Measurements from ENCODE around the gene PRND. TPM values are rescaled to one million over a fixed set of nuclear protein-coding genes. Genes with fewer than 3 reads are reported as not detected.

Gene PRND
- total and polyA plus RNA-seq, 10 of the 15 experiments (the other 5 are each of a cell fraction or from before 2014, with no cell fraction given) = not detected

GRCh38 chr20:4766631-4767030, 44.9 kb downstream of the PRND start:
- Histone ChIP-seq H3K27ac (ENCODE audit: control insufficient read depth, insufficient read depth) (no peak overlapping the region), H4K20me1 (ENCODE audit: control insufficient read depth, insufficient read depth) (no peaks in the 10 kb centered on the region), H3K79me2 (ENCODE audit: control insufficient read depth, insufficient read depth, low read length) (no peaks in the 10 kb centered on the region), H3K27me3 (replicated peaks in 1 of 2; ENCODE audit: control insufficient read depth in 2 of 2, insufficient read depth in 2 of 2, low read length in 1 of 2) (no peaks in the 10 kb centered on the region), H3K9ac (ENCODE audit: control insufficient read depth, insufficient read depth, low read length) (no peak overlapping the region), H3K9me3 (replicated peaks; ENCODE audit: control insufficient read depth, insufficient read depth, low read length) (peaks cover 7% of the 10 kb centered on the region), H3K4me2 (ENCODE audit: control insufficient read depth, insufficient read depth) (no peak overlapping the region), H2AFZ (ENCODE audit: control insufficient read depth, low read depth, low read length) (no peak overlapping the region), H3K4me3 (no peak overlapping the region), H3K36me3 (ENCODE audit: control insufficient read depth in 2 of 2, insufficient read depth in 2 of 2, low read length in 1 of 2) (no peaks in the 10 kb centered on the region), H3K4me1 (ENCODE audit: control insufficient read depth, insufficient read depth, low read length) (no peaks in the 10 kb centered on the region)
- WGBS (ENCODE audit: insufficient coverage, insufficient replicate concordance, low lambda C conversion rate, missing lambda C conversion rate) = 0% methylated on average over 2 of the region's 2 CpGs
- RAD21 ChIA-PET (ENCODE audit: unreplicated experiment) = interaction anchor here (0.7 to 1.1 kb wide), 2 partner anchors 189 to 200 kb away, joined by 3 read pairs; no protein-coding TSS in a partner anchor
- POLR2A ChIA-PET = no interaction called here
- peak; percentile 22; the same call in 1 of the 2 replicates for TF ChIP-seq EED (IDR thresholded peaks at IDR 0.05; ENCODE audit: low read depth)
- TF ChIP-seq TARDBP (IDR thresholded peaks at IDR 0.05; ENCODE audit: borderline replicate concordance) = no peak
- TF ChIP-seq BCLAF1 (IDR thresholded peaks at IDR 0.05) = no peak
- no peak for TF ChIP-seq SMC3 (IDR thresholded peaks at IDR 0.05; ENCODE audit: borderline replicate concordance, low read length)
- TF ChIP-seq SKIL (IDR thresholded peaks at IDR 0.05; ENCODE audit: low read depth, poor library complexity, severe bottlenecking) = no peak
- 0 out of 4 replicates have a peak, but pooled peaks of 1 of the 2 experiments have one; percentile 12 for TF ChIP-seq ETV6 (conservative IDR thresholded peaks at IDR 0.05 in 1 of 2, IDR thresholded peaks at IDR 0.05 in 1 of 2; ENCODE audit: borderline replicate concordance in 1 of 2, low read depth in 1 of 2)
- peak; percentile 50; the same call in 1 of the 2 replicates for TF ChIP-seq SPI1 (IDR thresholded peaks at IDR 0.05; ENCODE audit: borderline replicate concordance, insufficient read depth, low read depth, low read length)
- TF ChIP-seq IKZF2 (IDR thresholded peaks at IDR 0.05) = peak; percentile 45 to 49; a peak in 2 of 4 replicates
- TF ChIP-seq RUNX3 (IDR thresholded peaks at IDR 0.05; ENCODE audit: low read length) = peak; percentile 57
- TF ChIP-seq USF2 (IDR thresholded peaks at IDR 0.05; ENCODE audit: borderline replicate concordance, low read depth, low read length) = no peak
- no peak for TF ChIP-seq SUZ12 (IDR thresholded peaks at IDR 0.05; ENCODE audit: unreplicated experiment)
- TF ChIP-seq ZNF217 (IDR thresholded peaks at IDR 0.05) = no peak
- TF ChIP-seq NFXL1 (IDR thresholded peaks at IDR 0.05; ENCODE audit: borderline replicate concordance) = no peak
- no peak for TF ChIP-seq ESRRA (IDR thresholded peaks at IDR 0.05; ENCODE audit: low read length)
- peak; percentile 56; the same call in 1 of the 2 replicates for TF ChIP-seq IKZF1 (conservative IDR thresholded peaks at IDR 0.05)
- SMC1A ChIA-PET (ENCODE audit: uncharacterized antibody, unreplicated experiment) = interaction anchor here (0.7 to 1.3 kb wide), 3 partner anchors 43 to 189 kb away, joined by 3 to 4 read pairs (median 4); no protein-coding TSS in a partner anchor
- ATAC-seq = peak; percentile 15; the same call in 1 of the 3 replicates
- no TSS peak for BruUV-seq (replicated peaks)
- in situ Hi-C loops (cut with MboI) (no loop called here), intact Hi-C loops (cut with micrococcal nuclease; ENCODE audit: unreplicated experiment) (no loop called here)
- CTCF ChIA-PET = interaction anchor here (0.7 to 2.1 kb wide), 3 partner anchors 8 to 189 kb away, joined by 3 to 7 read pairs (median 3); no protein-coding TSS in a partner anchor
- no peak for FAIRE-seq
- DNase-seq (ENCODE audit: low read depth, low spot score) = no peak
